Ectodermal cell (in vitro differentiated cells): ENCODE data around the gene WDHD1.
"Not testable (repeated sequence)": the region's sequence is repeated elsewhere in the genome, so short reads cannot be mapped to it uniquely, and the experiment has no call there.

Experiments
- H3K27ac ChIP-seq: 2 replicates; pipeline ENCODE4 v1.7.0; 2013; ENCODE audit warnings: mild to moderate bottlenecking, low read depth, low read length; ENCODE audit not compliant: insufficient read depth, poor library complexity, severe bottlenecking
- H3K27me3 ChIP-seq: 2 replicates; pipeline ENCODE4 v1.7.0; 2013; ENCODE audit warnings: mild to moderate bottlenecking, low read length; ENCODE audit not compliant: insufficient read depth, control insufficient read depth, poor library complexity, severe bottlenecking
- H3K36me3 ChIP-seq: one replicate; pipeline ENCODE4 v1.7.0; 2013; ENCODE audit warnings: low read length; ENCODE audit not compliant: control insufficient read depth, insufficient read depth
- H3K4me1 ChIP-seq: one replicate; pipeline ENCODE4 v1.7.0; 2013; ENCODE audit warnings: low read length; ENCODE audit not compliant: control insufficient read depth, insufficient read depth
- H3K4me3 ChIP-seq: 2 replicates; pipeline ENCODE4 v1.7.0; 2013; ENCODE audit warnings: low read depth, low read length, control low read depth; ENCODE audit not compliant: insufficient read depth
- H3K9me3 ChIP-seq: 2 replicates; pipeline ENCODE4 v1.7.0; 2013; ENCODE audit warnings: mild to moderate bottlenecking, low read length, moderate library complexity; ENCODE audit not compliant: control insufficient read depth
- WGBS, 2 experiments: methylation state at CpG; one replicate each; pipeline ENCODE4 v1.1.7; 2013; ENCODE audit warnings: missing lambda C conversion rate in 2 of 2; 5-methylcytosine and 5-hydroxymethylcytosine counted together

The WDHD1 gene

GRCh38 chr14:55024365-55024764, 2.5 kb downstream of the WDHD1 start:
- not testable (repeated sequence) for H3K9me3 ChIP-seq, H3K27ac ChIP-seq, H3K4me3 ChIP-seq, H3K27me3 ChIP-seq, H3K36me3 ChIP-seq
- peaks cover 16% of the 10 kb centered on the region for H3K4me1 ChIP-seq
- WGBS, 2 experiments: 86 to 88% methylated on average over 2 of the region's 5 CpGs

GRCh38 chr14:55019968-55020554, 6.8 kb downstream of the WDHD1 start:
- Histone ChIP-seq H3K27me3 (no peaks in the 10 kb centered on the region), H3K27ac (no peak overlapping the region), H3K9me3 (no peaks in the 10 kb centered on the region), H3K4me1 (no peaks in the 10 kb centered on the region), H3K36me3 (peaks cover 12% of the 10 kb centered on the region), H3K4me3 (no peak overlapping the region)
- WGBS, 2 experiments: 94 to 95% methylated on average over 2 of the region's 2 CpGs

DNA sequence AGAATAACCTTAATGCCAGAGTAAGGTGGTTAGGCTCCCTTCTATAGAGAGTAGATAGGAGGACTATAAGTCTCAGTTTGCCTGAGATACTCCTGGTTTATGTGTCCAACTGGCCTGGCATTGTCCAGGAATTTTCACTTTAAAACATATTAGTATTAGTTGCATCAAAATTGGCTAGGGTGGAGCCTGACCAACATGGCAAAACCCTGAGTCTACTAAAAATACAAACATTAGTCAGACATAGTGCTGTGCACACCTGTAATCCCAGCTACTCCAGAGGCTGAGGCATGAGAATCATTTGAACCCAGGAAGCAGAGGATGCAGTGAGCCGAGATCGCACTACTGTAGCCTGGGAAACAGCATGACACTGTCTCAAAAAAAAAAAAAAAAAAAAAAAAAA, 11.9 kb downstream of the WDHD1 start:
- no peak overlapping the region for H3K4me3 ChIP-seq
- whole genome bisulfite sequencing, 2 experiments: 87% methylated on average over 2 of the region's 2 CpGs
- H3K9me3 ChIP-seq: no peaks in the 10 kb centered on the region
- H3K36me3 ChIP-seq: peaks cover 18% of the 10 kb centered on the region
- no peaks in the 10 kb centered on the region for H3K4me1 ChIP-seq
- no peaks in the 10 kb centered on the region for H3K27me3 ChIP-seq
- H3K27ac ChIP-seq: no peak overlapping the region

DNA sequence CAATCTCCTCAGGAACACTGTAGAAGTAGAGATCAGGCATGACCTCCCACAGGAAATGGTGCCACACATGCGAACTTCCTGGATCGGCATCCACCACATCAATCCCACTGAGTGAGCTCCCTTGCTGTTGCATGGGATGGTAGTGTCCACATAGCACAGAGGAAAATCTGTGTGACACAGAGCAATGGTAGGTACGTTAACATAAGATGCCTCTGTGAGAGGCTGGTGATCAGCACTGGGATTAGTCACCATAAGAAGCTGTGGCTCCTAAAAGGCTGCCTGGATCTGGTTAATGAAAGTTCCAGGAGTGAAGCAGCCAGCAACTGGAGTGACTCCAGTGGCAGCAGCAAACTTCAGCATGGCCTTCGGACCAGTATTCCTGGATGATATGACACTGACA, 21.8 kb downstream of the WDHD1 start:
- Histone ChIP-seq H3K36me3 (peaks cover 22% of the 10 kb centered on the region), H3K27me3 (no peaks in the 10 kb centered on the region), H3K4me3 (no peak overlapping the region), H3K27ac (no peak overlapping the region), H3K9me3 (no peaks in the 10 kb centered on the region), H3K4me1 (no peaks in the 10 kb centered on the region)
- WGBS, 2 experiments: 97 to 98% methylated on average over 4 of the region's 4 CpGs

DNA sequence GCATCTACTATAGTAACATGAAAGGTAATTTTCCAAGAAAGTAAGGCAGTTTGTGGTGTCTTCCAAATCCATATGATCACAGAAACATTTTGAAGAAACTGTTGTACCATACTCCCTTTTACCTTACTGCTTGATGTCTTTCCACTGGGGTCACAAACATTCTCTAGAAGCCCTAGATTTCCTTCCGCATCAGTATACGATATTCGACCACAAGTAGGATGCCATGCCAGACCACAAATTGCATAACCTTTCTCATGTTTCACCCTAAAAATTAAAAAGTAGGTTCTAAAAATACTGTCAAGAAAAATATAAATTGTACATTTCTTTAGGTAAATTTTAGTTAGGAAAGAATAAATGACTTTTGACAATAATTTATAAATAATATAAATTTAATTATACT, 26.5 kb downstream of the WDHD1 start:
- 98% methylated on average over 3 of the region's 3 CpGs for WGBS, 2 experiments
- peaks cover 34% of the 10 kb centered on the region for H3K36me3 ChIP-seq
- H3K9me3 ChIP-seq: no peaks in the 10 kb centered on the region
- H3K27me3 ChIP-seq: no peaks in the 10 kb centered on the region
- no peaks in the 10 kb centered on the region for H3K4me1 ChIP-seq
- no peak overlapping the region for H3K4me3 ChIP-seq
- H3K27ac ChIP-seq: no peak overlapping the region

- H3K4me3 ChIP-seq: no peak overlapping the region
- H3K4me1 ChIP-seq: no peaks in the 10 kb centered on the region
- 94 to 97% methylated on average over 4 of the region's 4 CpGs for WGBS, 2 experiments
- H3K36me3 ChIP-seq: peaks cover 41% of the 10 kb centered on the region
- no peaks in the 10 kb centered on the region for H3K27me3 ChIP-seq
- no peaks in the 10 kb centered on the region for H3K9me3 ChIP-seq
- no peak overlapping the region for H3K27ac ChIP-seq
These were observed 41.7 kb downstream of the WDHD1 start for GRCh38 chr14:54985156-54985555.

DNA sequence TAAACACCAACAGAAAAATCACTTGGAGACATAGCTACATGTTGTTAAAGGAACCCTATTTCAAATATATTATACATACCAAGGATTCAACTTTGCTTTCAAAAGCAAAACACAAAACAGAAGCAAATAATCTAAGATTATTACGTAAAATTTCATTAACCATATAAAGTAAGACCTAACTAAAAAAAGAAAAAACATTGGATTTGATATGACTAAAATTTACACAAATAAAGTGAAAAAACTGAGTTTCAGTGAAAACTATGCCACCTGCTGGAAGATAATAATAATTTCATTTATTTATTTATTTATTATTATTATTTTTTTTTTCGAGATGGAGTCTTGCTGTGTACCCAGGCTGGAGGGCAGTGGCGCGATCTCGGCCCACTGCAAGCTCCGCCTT, 45.2 kb downstream of the WDHD1 start:
- H3K4me3 ChIP-seq: no peak overlapping the region
- peaks cover 32% of the 10 kb centered on the region for H3K36me3 ChIP-seq
- no peaks in the 10 kb centered on the region for H3K27me3 ChIP-seq
- no peaks in the 10 kb centered on the region for H3K9me3 ChIP-seq
- 92 to 98% methylated on average over 5 of the region's 6 CpGs for WGBS, 2 experiments
- no peak overlapping the region for H3K27ac ChIP-seq
- no peaks in the 10 kb centered on the region for H3K4me1 ChIP-seq

GRCh38 chr14:54979039-54979438, 47.9 kb downstream of the WDHD1 start:
- 91 to 96% methylated on average over 3 of the region's 3 CpGs for WGBS, 2 experiments
- Histone ChIP-seq H3K4me3 (no peak overlapping the region), H3K4me1 (no peaks in the 10 kb centered on the region), H3K27me3 (no peaks in the 10 kb centered on the region), H3K27ac (no peak overlapping the region), H3K9me3 (no peaks in the 10 kb centered on the region), H3K36me3 (peaks cover 15% of the 10 kb centered on the region)

DNA sequence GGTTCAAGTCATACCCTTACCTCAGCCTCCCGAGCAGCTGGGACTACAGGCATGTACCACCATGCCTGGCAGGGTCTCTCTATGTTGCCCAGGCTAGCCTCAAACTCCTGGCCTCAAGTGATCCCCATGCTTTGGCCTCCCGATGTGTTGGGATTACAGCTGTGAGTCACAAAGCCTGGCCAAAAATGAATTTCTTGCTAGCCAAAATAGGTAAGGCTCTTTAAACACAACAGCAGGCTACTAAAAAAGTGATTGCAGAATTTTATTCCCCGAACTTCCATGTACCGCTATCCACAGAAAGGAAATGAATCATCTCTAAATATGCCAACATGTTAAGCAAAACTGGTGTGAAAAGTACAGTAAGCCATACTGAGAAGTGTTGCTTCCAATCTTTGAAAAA, 50.6 kb downstream of the WDHD1 start:
- Histone ChIP-seq H3K4me3 (no peak overlapping the region), H3K27ac (no peak overlapping the region), H3K9me3 (no peaks in the 10 kb centered on the region), H3K36me3 (peaks cover 4% of the 10 kb centered on the region), H3K27me3 (no peaks in the 10 kb centered on the region), H3K4me1 (no peaks in the 10 kb centered on the region)
- 95 to 97% methylated on average over 4 of the region's 4 CpGs for WGBS, 2 experiments

GRCh38 chr14:54975856-54976255, 51.0 kb downstream of the WDHD1 start:
- WGBS, 2 experiments: 94 to 96% methylated on average over 3 of the region's 3 CpGs
- no peak overlapping the region for H3K27ac ChIP-seq
- no peaks in the 10 kb centered on the region for H3K4me1 ChIP-seq
- no peak overlapping the region for H3K4me3 ChIP-seq
- H3K9me3 ChIP-seq: no peaks in the 10 kb centered on the region
- H3K27me3 ChIP-seq: no peaks in the 10 kb centered on the region
- H3K36me3 ChIP-seq: peaks cover 5% of the 10 kb centered on the region
